ENCODE results near the gene NKX1-1.

DNA sequence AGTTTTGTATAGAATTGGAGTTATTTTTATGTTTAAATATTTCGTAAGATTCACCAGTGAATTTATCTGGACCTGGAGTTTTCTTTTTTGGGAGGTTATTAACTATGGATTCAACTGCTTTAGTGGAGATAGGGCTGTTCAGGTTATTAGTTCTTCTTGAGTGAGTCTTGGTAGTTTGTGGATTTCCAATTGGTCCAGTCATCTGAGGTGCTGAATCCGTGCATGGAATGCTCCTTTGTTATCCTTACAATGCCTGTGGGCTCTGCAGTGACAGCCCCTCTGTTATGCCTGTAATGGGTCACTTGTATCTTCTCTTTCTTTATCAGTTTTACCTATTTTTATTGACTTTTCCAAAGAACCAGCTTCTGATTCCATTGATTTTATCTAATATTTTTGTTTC, 15.4 kb upstream of the NKX1-1 start:
- TF ChIP-seq, protein P1, sequence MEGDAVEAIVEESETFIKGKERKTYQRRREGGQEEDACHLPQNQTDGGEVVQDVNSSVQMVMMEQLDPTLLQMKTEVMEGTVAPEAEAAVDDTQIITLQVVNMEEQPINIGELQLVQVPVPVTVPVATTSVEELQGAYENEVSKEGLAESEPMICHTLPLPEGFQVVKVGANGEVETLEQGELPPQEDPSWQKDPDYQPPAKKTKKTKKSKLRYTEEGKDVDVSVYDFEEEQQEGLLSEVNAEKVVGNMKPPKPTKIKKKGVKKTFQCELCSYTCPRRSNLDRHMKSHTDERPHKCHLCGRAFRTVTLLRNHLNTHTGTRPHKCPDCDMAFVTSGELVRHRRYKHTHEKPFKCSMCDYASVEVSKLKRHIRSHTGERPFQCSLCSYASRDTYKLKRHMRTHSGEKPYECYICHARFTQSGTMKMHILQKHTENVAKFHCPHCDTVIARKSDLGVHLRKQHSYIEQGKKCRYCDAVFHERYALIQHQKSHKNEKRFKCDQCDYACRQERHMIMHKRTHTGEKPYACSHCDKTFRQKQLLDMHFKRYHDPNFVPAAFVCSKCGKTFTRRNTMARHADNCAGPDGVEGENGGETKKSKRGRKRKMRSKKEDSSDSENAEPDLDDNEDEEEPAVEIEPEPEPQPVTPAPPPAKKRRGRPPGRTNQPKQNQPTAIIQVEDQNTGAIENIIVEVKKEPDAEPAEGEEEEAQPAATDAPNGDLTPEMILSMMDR (IDR thresholded peaks at IDR 0.05) = no peak
- no peak for TF ChIP-seq POLR2AphosphoS5 (IDR thresholded peaks at IDR 0.05; ENCODE audit: insufficient read depth in 1 of 2, low read depth in 1 of 2)
